ENCODE measurements around the gene IQSEC1. TPM values are rescaled to one million over a fixed set of nuclear protein-coding genes. Genes with fewer than 3 reads are reported as not detected.
A peak's percentile ranks its signal among the peaks of the same experiment; 100 is the strongest.

IQSEC1 gene
- total RNA-seq, 4 donors from 2014 or later = 13.7 to 59.4 (median 35.5) TPM

DNA sequence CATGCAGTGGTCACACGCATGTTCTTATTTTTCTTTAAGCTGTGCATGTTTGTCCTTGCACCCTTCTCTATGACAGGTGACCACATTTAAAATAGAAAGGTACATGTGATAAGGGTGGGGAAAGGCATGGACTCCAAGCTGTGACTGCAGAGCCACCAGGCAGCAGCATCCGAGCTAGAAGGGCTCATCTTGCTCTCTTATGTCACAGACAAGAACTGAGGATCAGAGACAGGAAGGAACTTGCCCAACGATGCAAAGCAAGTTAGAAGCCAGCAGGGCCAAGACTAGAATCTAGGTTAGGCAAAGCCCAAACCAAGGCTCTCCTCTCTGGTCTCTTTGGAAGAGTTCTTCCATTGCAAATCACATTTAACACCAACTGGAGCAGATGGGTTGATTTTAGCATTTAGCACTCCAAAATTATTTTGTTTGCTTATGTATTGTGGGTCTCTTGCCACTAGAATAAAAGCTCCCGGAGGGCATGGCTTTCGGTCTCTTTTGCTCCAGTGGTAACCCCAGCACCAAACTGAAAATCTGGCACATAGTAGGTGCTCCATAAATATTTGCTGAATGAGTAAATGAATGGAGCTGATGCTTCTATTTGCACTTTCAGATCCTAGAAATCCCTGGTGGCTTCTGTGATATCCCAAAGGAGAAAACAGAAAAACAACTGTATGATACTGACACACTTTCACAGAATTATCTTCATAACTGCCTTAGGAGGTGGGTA is 84.3 kb downstream of the IQSEC1 start:
- no peaks in the 10 kb centered on the region for H3K27me3 ChIP-seq
- H3K4me1 ChIP-seq = peaks cover 0 to 13% (median 5%) of the 10 kb centered on the region in 4 donors
- H3K36me3 ChIP-seq = no peaks in the 10 kb centered on the region
- DNase-seq = peak in 1 of 3 donors; percentile 21
- H3K4me3 ChIP-seq = no peak overlapping the region
- no peaks in the 10 kb centered on the region for H3K9me3 ChIP-seq
- H3K27ac ChIP-seq = no peak overlapping the region
- TF ChIP-seq, protein P1, sequence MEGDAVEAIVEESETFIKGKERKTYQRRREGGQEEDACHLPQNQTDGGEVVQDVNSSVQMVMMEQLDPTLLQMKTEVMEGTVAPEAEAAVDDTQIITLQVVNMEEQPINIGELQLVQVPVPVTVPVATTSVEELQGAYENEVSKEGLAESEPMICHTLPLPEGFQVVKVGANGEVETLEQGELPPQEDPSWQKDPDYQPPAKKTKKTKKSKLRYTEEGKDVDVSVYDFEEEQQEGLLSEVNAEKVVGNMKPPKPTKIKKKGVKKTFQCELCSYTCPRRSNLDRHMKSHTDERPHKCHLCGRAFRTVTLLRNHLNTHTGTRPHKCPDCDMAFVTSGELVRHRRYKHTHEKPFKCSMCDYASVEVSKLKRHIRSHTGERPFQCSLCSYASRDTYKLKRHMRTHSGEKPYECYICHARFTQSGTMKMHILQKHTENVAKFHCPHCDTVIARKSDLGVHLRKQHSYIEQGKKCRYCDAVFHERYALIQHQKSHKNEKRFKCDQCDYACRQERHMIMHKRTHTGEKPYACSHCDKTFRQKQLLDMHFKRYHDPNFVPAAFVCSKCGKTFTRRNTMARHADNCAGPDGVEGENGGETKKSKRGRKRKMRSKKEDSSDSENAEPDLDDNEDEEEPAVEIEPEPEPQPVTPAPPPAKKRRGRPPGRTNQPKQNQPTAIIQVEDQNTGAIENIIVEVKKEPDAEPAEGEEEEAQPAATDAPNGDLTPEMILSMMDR (IDR thresholded peaks at IDR 0.05) = no peak
- TF ChIP-seq POLR2A (IDR thresholded peaks at IDR 0.05) = no peak

DNA sequence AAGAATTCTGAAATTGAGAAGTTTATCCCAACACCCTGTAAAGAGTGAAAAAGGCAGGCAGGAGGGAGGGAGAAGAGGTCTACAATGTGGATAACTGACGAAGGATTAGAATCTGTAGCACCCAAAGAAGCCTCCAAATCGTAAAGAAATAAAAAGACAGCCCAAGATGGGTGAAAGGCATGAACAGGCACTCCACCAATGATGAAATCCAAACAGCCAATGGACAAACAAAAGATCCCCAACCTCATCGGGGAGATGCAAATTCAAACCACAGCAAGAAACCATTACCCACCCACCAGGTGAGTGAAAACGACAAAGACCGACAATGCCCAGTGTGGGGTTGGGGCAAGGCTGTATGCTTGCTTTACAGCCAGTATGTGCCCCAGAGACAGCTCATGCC is 85.6 kb downstream of the IQSEC1 start:
- H3K4me3 ChIP-seq = no peak overlapping the region
- DNase-seq = no peak
- no peak for TF ChIP-seq POLR2A (IDR thresholded peaks at IDR 0.05)
- TF ChIP-seq, protein P1 (IDR thresholded peaks at IDR 0.05) = no peak

DNA sequence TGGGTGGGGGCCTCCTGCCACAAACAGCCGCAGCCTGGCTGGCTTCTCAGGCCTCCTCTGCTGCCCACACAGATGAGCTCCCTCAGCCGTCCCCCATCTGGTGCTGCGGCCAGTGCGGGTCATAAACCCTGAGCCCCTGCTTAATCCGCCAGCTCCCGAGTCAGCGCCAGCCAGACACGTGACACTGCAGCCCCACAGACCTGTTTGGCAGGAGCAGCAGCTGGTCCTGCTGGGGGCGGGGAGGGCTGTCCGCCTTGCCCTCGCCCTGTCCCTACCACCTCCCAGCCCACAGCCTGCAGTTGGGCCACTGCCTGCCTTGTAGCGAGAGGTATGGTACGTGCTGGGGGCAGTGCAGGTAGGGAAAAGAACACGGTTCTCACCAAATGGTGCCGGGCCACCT is 86.2 kb downstream of the IQSEC1 start:
- Histone ChIP-seq H3K4me1 (peaks cover 0 to 7% (median 0%) of the 10 kb centered on the region in 4 donors), H3K27ac (no peak overlapping the region)
- TF ChIP-seq, protein P1 (IDR thresholded peaks at IDR 0.05) = no peak
- TF ChIP-seq POLR2A (IDR thresholded peaks at IDR 0.05) = no peak

More for the DNA sequence above, 85.6 kb downstream of the IQSEC1 start:
- Histone ChIP-seq H3K27ac (no peak overlapping the region), H3K4me1 (peaks cover 0 to 5% (median 1%) of the 10 kb centered on the region in 4 donors), H3K36me3 (no peaks in the 10 kb centered on the region), H3K9me3 (no peaks in the 10 kb centered on the region), H3K27me3 (no peaks in the 10 kb centered on the region)

DNA sequence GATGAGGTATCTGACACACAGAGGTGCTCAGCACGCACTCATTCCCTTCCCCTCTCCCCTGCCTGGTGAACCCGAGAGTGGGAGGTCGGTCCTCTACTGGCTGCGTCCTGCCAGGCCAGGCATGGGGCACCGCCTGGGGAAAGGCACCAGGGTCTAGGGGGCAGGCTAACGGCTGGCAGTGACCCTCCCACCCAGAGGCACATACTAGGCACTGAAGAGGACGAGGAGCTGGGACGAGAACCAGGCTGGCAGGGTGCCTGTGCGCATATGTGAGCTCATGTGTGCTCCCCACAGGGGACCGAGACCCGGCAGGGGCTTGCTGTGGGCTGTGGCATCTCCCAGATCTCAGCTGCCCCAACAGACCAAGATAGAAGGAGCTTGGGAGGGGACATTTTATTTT is 86.7 kb downstream of the IQSEC1 start:
- no peak for DNase-seq
- no peak overlapping the region for H3K27ac ChIP-seq
- no peak overlapping the region for H3K4me3 ChIP-seq
- H3K36me3 ChIP-seq = no peaks in the 10 kb centered on the region
- no peaks in the 10 kb centered on the region for H3K27me3 ChIP-seq
- peaks cover 0 to 7% (median 0%) of the 10 kb centered on the region in 4 donors for H3K4me1 ChIP-seq
- TF ChIP-seq, protein P1 (IDR thresholded peaks at IDR 0.05) = no peak
- TF ChIP-seq POLR2A (IDR thresholded peaks at IDR 0.05) = no peak
- H3K9me3 ChIP-seq = no peaks in the 10 kb centered on the region

More for the DNA sequence above, 86.2 kb downstream of the IQSEC1 start:
- Histone ChIP-seq H3K4me3 (no peak overlapping the region), H3K27me3 (no peaks in the 10 kb centered on the region), H3K9me3 (no peaks in the 10 kb centered on the region), H3K36me3 (no peaks in the 10 kb centered on the region)
- peak in 1 of 3 donors; percentile 24 for DNase-seq

DNA sequence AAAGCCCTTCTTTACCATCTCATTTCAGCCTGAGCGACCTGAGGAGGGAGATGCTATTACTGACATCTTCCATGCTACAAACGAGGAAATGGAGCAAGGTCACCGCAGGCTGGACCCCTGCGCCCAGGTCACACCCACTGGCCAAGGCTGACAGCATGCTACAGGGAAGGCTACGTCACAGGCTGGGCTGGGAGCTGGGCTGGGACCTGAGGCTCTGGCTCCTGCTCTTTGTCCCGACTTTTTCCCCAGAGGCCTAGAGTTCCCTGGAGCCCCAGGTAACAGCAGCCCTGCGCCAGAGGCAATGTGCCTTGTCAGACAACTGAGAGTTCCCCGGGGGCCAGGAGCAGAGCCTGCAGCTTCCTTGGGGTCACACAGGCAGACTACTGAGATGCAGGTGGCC is 87.2 kb downstream of the IQSEC1 start:
- Histone ChIP-seq H3K27ac (no peak overlapping the region), H3K27me3 (no peaks in the 10 kb centered on the region), H3K4me3 (no peak overlapping the region), H3K4me1 (peaks cover 0 to 7% (median 0%) of the 10 kb centered on the region in 4 donors), H3K36me3 (no peaks in the 10 kb centered on the region), H3K9me3 (no peaks in the 10 kb centered on the region)
- DNase-seq = no peak
- TF ChIP-seq POLR2A (IDR thresholded peaks at IDR 0.05) = no peak
- TF ChIP-seq, protein P1 (IDR thresholded peaks at IDR 0.05) = no peak

Data from Peyer's patch (tissue), 4 donors.